GM19438 (cell line): ENCODE measurements around the gene PIGC.
A peak's percentile ranks its signal among the peaks of the same experiment; 100 is the strongest.

Source experiments
- ATAC-seq: cut with Tn5 transposase; IDR thresholded peaks from one replicate; pipeline ENCODE4 v1.9.1; 2021; ENCODE audit warnings: low read depth; ENCODE audit not compliant: unreplicated experiment

The PIGC gene

DNA sequence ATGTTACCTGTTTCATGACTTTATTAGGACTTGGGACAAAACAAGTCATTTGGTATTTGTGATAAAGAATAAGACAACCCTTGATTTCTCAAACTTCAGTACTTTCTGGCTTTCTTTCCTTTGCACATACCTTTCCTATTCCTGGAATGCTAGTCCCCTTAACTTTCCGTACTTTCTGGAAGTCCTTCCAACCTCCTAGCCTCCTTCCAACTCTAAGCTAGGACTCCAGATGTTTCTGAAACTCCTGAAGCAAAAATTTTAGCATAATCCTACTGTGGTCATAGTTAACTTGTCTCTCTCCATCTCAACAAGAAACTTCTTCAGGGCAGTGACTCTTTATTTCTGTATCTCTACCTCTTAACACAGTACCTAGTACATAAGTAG is 43.2 kb downstream of the PIGC start:
- no peak for ATAC-seq

DNA sequence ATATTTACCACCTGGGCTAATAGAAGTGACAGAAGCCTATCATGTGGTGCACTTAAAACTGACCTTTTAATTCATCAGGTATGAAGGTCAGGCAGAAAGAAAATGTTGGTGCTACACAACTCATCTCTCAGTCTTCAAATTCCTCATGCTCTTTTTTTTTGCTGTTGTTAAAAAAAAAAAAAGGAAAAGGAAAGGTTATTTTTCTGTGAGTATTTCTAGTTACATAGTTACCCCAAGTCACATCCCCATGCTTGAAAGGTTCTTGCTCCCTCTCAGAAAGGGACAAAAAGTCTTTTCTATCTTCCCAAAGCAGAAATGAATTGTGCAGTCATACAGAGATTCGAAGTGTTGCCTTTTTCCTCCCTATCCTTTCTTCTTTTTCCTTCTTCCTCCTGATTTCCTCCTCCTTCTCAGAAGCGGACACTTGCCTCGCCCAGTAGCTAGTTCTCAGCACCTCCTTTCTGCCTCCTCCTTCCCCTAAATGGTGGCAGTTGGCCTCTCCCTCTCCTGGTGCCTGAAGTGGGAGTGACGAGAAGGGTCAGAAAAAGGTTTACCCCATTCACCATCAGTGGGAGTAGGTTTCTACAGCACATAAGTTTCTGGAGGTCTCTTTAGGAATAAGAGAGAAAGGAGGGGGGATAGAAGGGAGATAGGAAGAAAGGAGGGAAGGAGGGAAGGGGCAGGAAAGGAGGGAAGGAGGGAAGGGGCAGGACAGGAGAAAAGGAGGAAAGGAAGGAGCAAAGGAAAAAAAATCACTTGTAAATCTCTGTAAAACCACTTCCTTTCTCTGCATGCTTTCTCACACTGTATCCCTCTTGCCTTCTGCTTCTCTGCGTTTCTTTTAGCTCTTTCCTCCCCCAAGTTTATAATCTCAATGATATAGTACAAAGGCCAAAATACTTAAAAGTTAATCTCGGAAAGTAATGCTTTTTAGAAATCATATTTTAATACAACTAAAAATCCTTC is 43.8 kb downstream of the PIGC start:
- ATAC-seq: no peak

- no peak for ATAC-seq
Observed at GRCh38 chr1:172398970-172399755, 44.7 kb downstream of the PIGC start.

- ATAC-seq: no peak
Observed at GRCh38 chr1:172398193-172398592, 45.7 kb downstream of the PIGC start.

DNA sequence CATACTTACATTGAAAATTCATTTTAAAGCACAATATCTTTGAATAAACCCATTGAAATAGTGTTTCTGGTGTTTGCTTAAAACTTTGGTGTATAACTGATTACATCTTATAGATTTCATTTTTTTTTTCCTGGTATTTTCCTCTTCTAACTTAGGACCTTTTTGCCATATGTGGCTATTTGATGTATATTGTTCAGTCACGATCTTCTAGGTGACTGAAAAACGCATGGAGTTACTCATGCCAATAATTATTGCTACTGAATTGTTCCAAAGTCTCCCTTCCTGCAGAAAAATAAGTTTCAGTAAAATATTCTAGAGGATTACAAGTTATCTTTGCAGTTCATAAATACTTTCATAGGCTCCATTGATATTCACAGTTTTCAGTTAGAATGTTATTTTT is 46.2 kb downstream of the PIGC start:
- ATAC-seq: no peak

GRCh38 chr1:172397221-172397620 is 46.6 kb downstream of the PIGC start:
- no peak for ATAC-seq

- no peak for ATAC-seq
Observed at GRCh38 chr1:172395576-172395975, 48.3 kb downstream of the PIGC start.

DNA sequence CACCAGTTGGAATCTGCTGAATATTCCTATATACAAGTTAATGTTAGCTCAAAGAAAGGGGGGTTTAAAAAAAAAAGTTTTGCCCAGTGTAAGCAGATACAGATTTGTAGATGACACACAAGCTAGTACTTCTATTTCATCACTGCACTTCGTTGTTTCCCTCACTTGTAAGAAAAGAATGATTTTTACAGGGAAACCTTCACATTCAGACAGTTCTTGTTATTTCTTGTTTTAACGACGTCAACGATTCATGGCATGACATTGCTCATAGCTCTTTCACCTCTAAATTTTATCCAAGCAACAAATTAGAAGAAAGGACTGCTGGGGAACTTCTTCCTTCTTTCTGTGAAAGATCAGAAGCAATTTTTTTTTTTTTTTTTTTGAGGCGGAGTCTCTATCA is 49.1 kb downstream of the PIGC start:
- no peak for ATAC-seq

DNA sequence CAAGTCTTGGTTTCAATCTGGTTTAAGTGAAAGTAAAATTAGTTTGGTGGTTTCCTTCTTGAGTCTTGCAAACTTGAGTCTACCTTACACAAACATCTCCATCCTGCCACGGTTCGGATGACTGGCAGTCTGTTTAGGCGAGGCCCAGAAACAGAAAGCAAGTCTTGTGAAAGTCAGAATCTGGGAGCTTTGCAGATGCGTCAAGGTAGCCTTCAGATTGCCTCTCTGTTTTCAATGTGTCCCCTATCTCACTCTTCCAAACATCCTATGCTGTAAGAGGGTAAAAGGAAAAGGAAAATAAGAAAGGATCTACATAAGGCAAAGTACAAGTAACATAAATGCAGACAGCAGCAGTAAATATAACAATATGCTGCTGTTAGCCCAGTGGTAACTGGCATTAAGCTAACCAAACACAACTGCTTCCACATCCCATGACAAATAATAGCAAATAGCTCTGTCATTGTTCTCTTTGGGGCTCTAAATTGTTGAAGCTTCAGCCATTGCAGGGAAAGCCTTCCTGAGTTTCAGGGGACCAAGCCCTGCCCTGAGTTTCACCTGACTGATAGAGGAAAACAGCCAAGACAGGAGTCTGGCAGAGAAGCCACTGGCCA is 49.6 kb downstream of the PIGC start:
- ATAC-seq: peak; percentile 71

DNA sequence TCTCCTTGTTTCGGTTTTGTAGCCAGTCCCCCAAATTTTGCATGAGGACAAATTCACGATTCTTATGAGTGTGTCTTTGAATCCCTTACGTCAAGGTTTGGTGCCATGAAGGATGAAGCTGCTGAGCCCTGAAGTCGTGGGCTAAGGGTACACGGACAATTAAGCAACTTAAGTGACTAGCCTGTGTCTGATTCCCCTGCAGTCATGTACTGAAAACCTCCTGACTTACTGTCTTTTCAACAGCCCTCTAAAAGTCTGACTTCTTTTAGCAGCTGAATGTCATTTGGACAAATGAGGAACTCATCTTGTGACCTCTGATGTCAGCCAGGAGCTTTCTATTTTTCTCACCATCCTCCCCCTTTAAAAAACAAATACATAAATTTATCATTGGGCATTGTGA is 50.5 kb downstream of the PIGC start:
- ATAC-seq: no peak

GRCh38 chr1:172391976-172392375 is 51.9 kb downstream of the PIGC start:
- no peak for ATAC-seq
